H9 (cell line): ENCODE measurements around the gene IL26. TPM values are rescaled to one million over a fixed set of nuclear protein-coding genes. Genes with fewer than 3 reads are reported as not detected.

Experiments
- DNase-seq: peaks from one replicate; pipeline ENCODE4 v3.0.0-alpha.2; 2017
- H2AFZ ChIP-seq: one replicate; pipeline ENCODE4 v1.6.1; 2013; ENCODE audit warnings: mild to moderate bottlenecking, low read length, control low read depth, moderate library complexity
- H2AK5ac ChIP-seq: 2 replicates; pipeline ENCODE4 v1.6.1; 2013; ENCODE audit warnings: low read length, control low read depth, mixed read lengths; ENCODE audit not compliant: insufficient read length
- H2BK120ac ChIP-seq: one replicate; pipeline ENCODE4 v1.6.1; 2013; ENCODE audit warnings: low read depth, mild to moderate bottlenecking, low read length, control low read depth, inconsistent platforms; ENCODE audit not compliant: poor library complexity, severe bottlenecking
- H2BK12ac ChIP-seq: 2 replicates; pipeline ENCODE4 v1.6.1; 2013; ENCODE audit warnings: low read length, control low read depth, mixed read lengths, low read depth; ENCODE audit not compliant: insufficient read length
- H2BK15ac ChIP-seq: 2 replicates; pipeline ENCODE4 v1.6.1; 2013; ENCODE audit warnings: low read depth, low read length, control low read depth
- H2BK20ac ChIP-seq: one replicate; pipeline ENCODE4 v1.6.1; 2013; ENCODE audit warnings: low read depth, mild to moderate bottlenecking, low read length, control low read depth, inconsistent platforms; ENCODE audit not compliant: poor library complexity, severe bottlenecking
- H2BK5ac ChIP-seq: 2 replicates; pipeline ENCODE4 v1.6.1; 2013; ENCODE audit warnings: low read length, control low read depth, mixed read lengths; ENCODE audit not compliant: insufficient read length
- H3K14ac ChIP-seq: 2 replicates; pipeline ENCODE4 v1.6.1; 2013; ENCODE audit warnings: low read length, control low read depth; ENCODE audit not compliant: insufficient read depth
- H3K18ac ChIP-seq: 2 replicates; pipeline ENCODE4 v1.6.1; 2013; ENCODE audit warnings: low read depth, mild to moderate bottlenecking, mixed read lengths, low read length, control low read depth; ENCODE audit not compliant: insufficient read length
- H3K23ac ChIP-seq: 2 replicates; pipeline ENCODE4 v1.6.1; 2013; ENCODE audit warnings: low read length, control low read depth, mixed read lengths, low read depth; ENCODE audit not compliant: insufficient read length
- H3K23me2 ChIP-seq: 2 replicates; pipeline ENCODE4 v1.6.1; 2013; ENCODE audit warnings: low read depth, mild to moderate bottlenecking, mixed read lengths, low read length, control low read depth; ENCODE audit not compliant: insufficient read length, poor library complexity, severe bottlenecking
- H3K27ac ChIP-seq: 2 replicates; pipeline ENCODE4 v1.5.1; 2013; ENCODE audit warnings: low read length, control low read depth, mixed read lengths, low read depth; ENCODE audit not compliant: insufficient read length
- H3K27me3 ChIP-seq: 2 replicates; pipeline ENCODE4 v1.6.1; 2013; ENCODE audit warnings: low read length, control low read depth, inconsistent platforms; ENCODE audit not compliant: insufficient read depth
- H3K4ac ChIP-seq: 2 replicates; pipeline ENCODE4 v1.6.1; 2013; ENCODE audit warnings: low read depth, mild to moderate bottlenecking, control low read depth, inconsistent platforms, low read length, moderate library complexity
- H3K4me1 ChIP-seq: 2 replicates; pipeline ENCODE4 v1.6.1; 2013; ENCODE audit warnings: low read length, control low read depth, inconsistent platforms; ENCODE audit not compliant: insufficient read depth
- H3K4me2 ChIP-seq: 2 replicates; pipeline ENCODE4 v1.6.1; 2013; ENCODE audit warnings: low read length, control low read depth, mixed read lengths; ENCODE audit not compliant: insufficient read length, insufficient read depth
- H3K56ac ChIP-seq: 2 replicates; pipeline ENCODE4 v1.6.1; 2013; ENCODE audit warnings: low read depth, mild to moderate bottlenecking, mixed read lengths, low read length, control low read depth; ENCODE audit not compliant: insufficient read length
- H3K79me1 ChIP-seq: 2 replicates; pipeline ENCODE4 v1.6.1; 2013; ENCODE audit warnings: low read depth, mild to moderate bottlenecking, moderate library complexity, low read length, control low read depth, inconsistent platforms; ENCODE audit not compliant: insufficient read depth, poor library complexity, severe bottlenecking
- H3K79me2 ChIP-seq: 2 replicates; pipeline ENCODE4 v1.6.1; 2013; ENCODE audit warnings: low read length, control low read depth, inconsistent platforms; ENCODE audit not compliant: insufficient read depth
- H3K9ac ChIP-seq: 2 replicates; pipeline ENCODE4 v1.6.1; 2013; ENCODE audit warnings: low read length, control low read depth, mixed read lengths; ENCODE audit not compliant: insufficient read length; ENCODE audit errors: extremely low read depth
- H3K9me3 ChIP-seq: one replicate; pipeline ENCODE4 v1.6.1; 2013; ENCODE audit warnings: low read depth, low read length, inconsistent platforms; ENCODE audit not compliant: control insufficient read depth
- H3T11ph ChIP-seq: one replicate; pipeline ENCODE4 v1.6.1; 2013; ENCODE audit warnings: mild to moderate bottlenecking, low read length, control low read depth, inconsistent platforms
- H4K20me1 ChIP-seq: one replicate; pipeline ENCODE4 v1.6.1; 2013; ENCODE audit not compliant: control insufficient read depth, insufficient read length, insufficient read depth
- H4K5ac ChIP-seq: 2 replicates; pipeline ENCODE4 v1.6.1; 2013; ENCODE audit warnings: low read depth, mild to moderate bottlenecking, mixed read lengths, low read length, control low read depth; ENCODE audit not compliant: insufficient read length
- H4K8ac ChIP-seq: replicated peaks from 2 replicates; pipeline ENCODE4 v1.6.1; 2013; ENCODE audit warnings: low read length, control low read depth, mixed read lengths, low read depth; ENCODE audit not compliant: insufficient read length
- H4K91ac ChIP-seq: 2 replicates; pipeline ENCODE4 v1.6.1; 2013; ENCODE audit warnings: low read depth, mild to moderate bottlenecking, moderate library complexity, mixed read lengths, low read length, control low read depth; ENCODE audit not compliant: insufficient read length
- H3K27ac Mint-ChIP-seq, 3 experiments: 2 replicates in 2 of 3; 3 replicates in 1 of 3; pipeline ENCODE4 v1.8.0; 2020 to 2021; ENCODE audit warnings: mixed read lengths in 3 of 3, mild to moderate bottlenecking in 1 of 3, moderate library complexity in 1 of 3
- H3K27me3 Mint-ChIP-seq: 2 replicates; pipeline ENCODE4 v1.8.0; 2021; ENCODE audit warnings: low read depth, mild to moderate bottlenecking, moderate library complexity, mixed read lengths
- H3K36me3 Mint-ChIP-seq, 3 experiments: 2 replicates in 2 of 3; 3 replicates in 1 of 3; pipeline ENCODE4 v1.8.0; 2020 to 2021; ENCODE audit warnings: low read depth in 3 of 3, mixed read lengths in 3 of 3; ENCODE audit not compliant: insufficient read depth in 1 of 3
- H3K4me1 Mint-ChIP-seq, 2 experiments: 2 replicates each; pipeline ENCODE4 v1.8.0; 2020; ENCODE audit warnings: mixed read lengths in 2 of 2
- H3K4me3 Mint-ChIP-seq, 2 experiments: 2 replicates in 1 of 2; 3 replicates in 1 of 2; pipeline ENCODE4 v1.8.0; 2020 to 2021; ENCODE audit warnings: mild to moderate bottlenecking in 2 of 2, mixed read lengths in 2 of 2, moderate library complexity in 1 of 2
- H3K9me3 Mint-ChIP-seq, 2 experiments: 2 replicates in 1 of 2; 3 replicates in 1 of 2; pipeline ENCODE4 v1.8.0; 2020; ENCODE audit warnings: mild to moderate bottlenecking in 2 of 2, mixed read lengths in 2 of 2, moderate library complexity in 1 of 2
- CTCF ChIP-seq: fragments of 200-600 bp; sonication (generic); conservative IDR thresholded peaks from 3 replicates; pipeline ENCODE4 v1.8.0; 2021; ENCODE audit warnings: antibody characterized with exemption, mild to moderate bottlenecking
- total RNA-seq: library from RNA; stranded (reverse); gene quantifications from 2 replicates; pipeline ENCODE4 v1.2.1, GENCODE V29; 2021

Gene IL26
- total RNA-seq, 1 experiment from 2014 or later, result not detected

GRCh38 chr12:68247785-68248184 lies 22.2 kb upstream of the IL26 start:
- H3K27ac ChIP-seq, result no peak overlapping the region
- no peak overlapping the region for H3K4me2 ChIP-seq
- H3K4me1 ChIP-seq, result no peaks in the 10 kb centered on the region
- H3K23me2 ChIP-seq, result no peaks in the 10 kb centered on the region
- no peak overlapping the region for H2BK20ac ChIP-seq
- no peak overlapping the region for H4K8ac ChIP-seq
- no peak overlapping the region for H4K5ac ChIP-seq
- no peak overlapping the region for H3K14ac ChIP-seq
- H3K4ac ChIP-seq, result no peak overlapping the region
- H4K20me1 ChIP-seq, result no peaks in the 10 kb centered on the region
- no peaks in the 10 kb centered on the region for H3K9me3 ChIP-seq
- Mint-ChIP-seq H3K9me3 (peaks cover 15 to 17% of the 10 kb centered on the region in 2 experiments), H3K36me3 (peaks cover 0 to 16% (median 4%) of the 10 kb centered on the region in 3 experiments; a peak in 4 of 7 replicates), H3K27ac (no peak overlapping the region), H3K27me3 (no peaks in the 10 kb centered on the region), H3K4me3 (no peak overlapping the region), H3K4me1 (peaks cover 2 to 17% of the 10 kb centered on the region in 2 experiments; a peak in 2 of 4 replicates)
- no peak overlapping the region for H3K23ac ChIP-seq
- no peak overlapping the region for H2AK5ac ChIP-seq
- H3K9ac ChIP-seq, result no peak overlapping the region
- no peak for TF ChIP-seq CTCF
- H3K27me3 ChIP-seq, result no peaks in the 10 kb centered on the region
- no peak overlapping the region for H2BK12ac ChIP-seq
- no peak overlapping the region for H3K56ac ChIP-seq
- no peak overlapping the region for H2BK15ac ChIP-seq
- H3K18ac ChIP-seq, result no peak overlapping the region
- no peak overlapping the region for H2BK5ac ChIP-seq
- no peak overlapping the region for H3T11ph ChIP-seq
- H4K91ac ChIP-seq, result no peak overlapping the region
- no peak overlapping the region for H2AFZ ChIP-seq
- H2BK120ac ChIP-seq, result no peak overlapping the region
- H3K79me1 ChIP-seq, result no peaks in the 10 kb centered on the region
- H3K79me2 ChIP-seq, result no peaks in the 10 kb centered on the region
- DNase-seq, result no peak
